Measurements from ENCODE around the gene FAM3A.

FAM3A gene

DNA sequence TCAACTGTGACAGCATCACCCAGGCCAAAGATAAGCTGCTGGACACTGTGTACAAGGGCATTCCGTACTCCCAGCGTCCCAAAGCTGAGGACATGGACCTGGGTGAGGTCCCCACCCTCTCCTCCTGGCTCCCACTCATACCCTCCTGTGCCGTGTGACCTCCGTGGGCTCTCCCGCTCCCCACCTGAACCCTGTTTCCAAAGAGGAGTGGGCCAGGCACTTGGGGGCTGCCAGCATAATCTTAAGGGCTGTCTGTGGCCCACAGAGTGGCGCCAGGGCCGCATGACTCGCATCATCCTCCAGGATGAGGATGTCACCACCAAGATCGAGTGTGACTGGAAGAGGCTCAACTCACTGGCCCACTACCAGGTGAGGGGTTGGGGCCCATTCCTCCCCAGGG, 46.9 kb downstream of the FAM3A start:
- TF ChIP-seq MAX (IDR thresholded peaks at IDR 0.05; ENCODE audit: low read depth, low read length) (no peak), POLR2A (IDR thresholded peaks at IDR 0.05; ENCODE audit: extremely low read depth, insufficient read length) (no peak), CTCF (IDR thresholded peaks at IDR 0.05; ENCODE audit: low read depth, low read length) (no peak), MYC (IDR thresholded peaks at IDR 0.05; ENCODE audit: low read depth, low read length) (no peak)
- no peak overlapping the region for H3K4me3 ChIP-seq (ENCODE audit: low read depth, low read length)
- DNase-seq (ENCODE audit: low read depth), result no peak

DNA sequence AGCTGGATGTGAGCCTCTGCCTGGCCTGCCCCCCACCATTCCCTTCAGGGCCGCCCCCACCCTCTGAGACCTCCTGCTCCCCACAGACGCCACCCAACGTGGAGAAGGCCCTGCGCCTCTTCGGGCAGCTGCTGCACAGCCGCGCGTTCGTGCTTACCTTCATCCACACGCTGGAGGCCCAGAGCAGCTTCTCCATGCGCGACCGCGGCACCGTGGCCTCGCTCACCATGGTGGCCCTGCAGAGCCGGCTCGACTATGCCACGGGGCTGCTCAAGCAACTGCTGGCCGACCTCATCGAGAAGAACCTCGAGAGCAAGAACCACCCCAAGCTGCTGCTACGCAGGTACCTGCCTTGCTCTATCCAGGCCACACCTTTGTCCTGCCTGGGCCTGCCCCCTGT, 47.8 kb downstream of the FAM3A start:
- TF ChIP-seq MAX (IDR thresholded peaks at IDR 0.05; ENCODE audit: low read depth, low read length) (no peak), CTCF (IDR thresholded peaks at IDR 0.05; ENCODE audit: low read depth, low read length) (no peak), POLR2A (IDR thresholded peaks at IDR 0.05; ENCODE audit: extremely low read depth, insufficient read length) (no peak), MYC (IDR thresholded peaks at IDR 0.05; ENCODE audit: low read depth, low read length) (no peak)
- DNase-seq (ENCODE audit: low read depth), result no peak
- no peak overlapping the region for H3K4me3 ChIP-seq (ENCODE audit: low read depth, low read length)

DNA sequence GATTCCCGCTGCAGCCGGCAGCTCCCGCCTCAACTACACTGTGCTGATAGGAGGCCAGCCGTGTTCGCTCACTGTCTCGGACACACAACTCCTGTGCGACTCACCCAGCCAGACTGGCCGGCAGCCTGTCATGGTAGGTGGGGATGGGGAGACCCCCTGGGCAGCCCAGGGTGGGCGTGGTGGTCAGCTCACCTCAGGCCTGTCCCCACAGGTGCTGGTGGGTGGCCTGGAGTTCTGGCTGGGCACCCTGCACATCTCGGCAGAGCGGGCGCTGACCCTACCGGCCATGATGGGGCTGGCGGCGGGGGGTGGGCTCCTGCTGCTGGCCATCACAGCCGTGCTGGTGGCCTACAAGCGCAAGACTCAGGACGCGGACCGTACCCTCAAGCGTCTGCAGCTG, 48.5 kb downstream of the FAM3A start:
- DNase-seq (ENCODE audit: low read depth), result no peak
- no peak overlapping the region for H3K4me3 ChIP-seq (ENCODE audit: low read depth, low read length)
- TF ChIP-seq MAX (IDR thresholded peaks at IDR 0.05; ENCODE audit: low read depth, low read length), result no peak
- no peak for TF ChIP-seq CTCF (IDR thresholded peaks at IDR 0.05; ENCODE audit: low read depth, low read length)
- TF ChIP-seq POLR2A (IDR thresholded peaks at IDR 0.05; ENCODE audit: extremely low read depth, insufficient read length), result no peak

DNA sequence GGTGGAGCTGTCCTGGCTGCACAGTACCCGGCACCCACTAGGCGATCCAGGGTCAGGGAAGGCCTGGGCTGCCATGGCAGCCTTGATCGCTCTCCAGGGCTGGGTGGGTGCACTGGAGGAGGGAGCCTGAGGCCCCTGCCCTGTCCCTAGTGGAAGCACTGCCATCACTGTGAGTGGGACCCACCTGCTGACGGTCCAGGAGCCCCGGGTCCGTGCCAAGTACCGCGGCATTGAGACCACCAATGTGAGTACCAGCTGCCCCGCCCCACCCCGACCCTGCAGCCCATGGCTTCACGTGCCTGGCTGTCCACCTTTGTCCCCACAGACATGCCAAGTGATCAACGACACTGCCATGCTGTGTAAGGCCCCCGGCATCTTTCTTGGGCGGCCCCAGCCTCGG, 49.1 kb downstream of the FAM3A start:
- no peak for TF ChIP-seq MAX (IDR thresholded peaks at IDR 0.05; ENCODE audit: low read depth, low read length)
- no peak overlapping the region for H3K4me3 ChIP-seq (ENCODE audit: low read depth, low read length)
- DNase-seq (ENCODE audit: low read depth), result no peak

DNA sequence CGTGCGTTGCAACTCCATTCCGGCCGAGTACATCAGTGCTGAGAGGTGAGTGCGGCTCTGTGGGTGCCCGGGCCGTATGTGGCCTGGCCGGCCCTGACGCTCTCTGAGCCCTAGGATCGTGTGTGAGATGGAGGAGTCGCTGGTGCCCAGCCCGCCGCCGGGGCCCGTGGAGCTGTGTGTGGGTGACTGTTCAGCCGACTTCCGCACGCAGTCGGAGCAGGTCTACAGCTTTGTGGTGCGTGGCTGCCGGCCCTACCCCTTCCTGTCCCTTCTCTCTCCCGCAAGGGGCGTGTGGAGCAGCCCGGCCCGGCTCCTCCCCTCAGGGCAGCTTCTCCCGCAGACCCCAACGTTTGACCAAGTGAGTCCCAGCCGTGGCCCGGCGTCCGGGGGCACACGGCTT, 50.0 kb downstream of the FAM3A start:
- no peak for DNase-seq (ENCODE audit: low read depth)
- no peak overlapping the region for H3K4me3 ChIP-seq (ENCODE audit: low read depth, low read length)
- TF ChIP-seq CTCF (IDR thresholded peaks at IDR 0.05; ENCODE audit: low read depth, low read length) (no peak), MAX (IDR thresholded peaks at IDR 0.05; ENCODE audit: low read depth, low read length) (no peak), MYC (IDR thresholded peaks at IDR 0.05; ENCODE audit: low read depth, low read length) (no peak)

- H3K4me3 ChIP-seq (ENCODE audit: low read depth, low read length), result no peak overlapping the region
- no peak for DNase-seq (ENCODE audit: low read depth)
- no peak for TF ChIP-seq POLR2A (IDR thresholded peaks at IDR 0.05; ENCODE audit: extremely low read depth, insufficient read length)
- no peak for TF ChIP-seq MYC (IDR thresholded peaks at IDR 0.05; ENCODE audit: low read depth, low read length)
- TF ChIP-seq CTCF (IDR thresholded peaks at IDR 0.05; ENCODE audit: low read depth, low read length), result no peak
- no peak for TF ChIP-seq MAX (IDR thresholded peaks at IDR 0.05; ENCODE audit: low read depth, low read length)
Observed at GRCh38 chrX:154465601-154466000, 50.4 kb downstream of the FAM3A start.
